Ovary (tissue), 9 donors: ENCODE data around the gene ZNF311. TPM values are rescaled to one million over a fixed set of nuclear protein-coding genes. Genes with fewer than 3 reads are reported as not detected.

Experiments used
- DNase-seq, 5 donors: peaks; one replicate each; pipeline ENCODE4 v3.0.0-alpha.2; 2019 to 2020
- H3K27ac ChIP-seq, 2 donors: fragments of 200-600 bp; one replicate each; pipeline versions ENCODE4 v1.5.1 to v1.8.0; 2019 to 2022
- H3K27me3 ChIP-seq: fragments of 200-600 bp; one replicate; pipeline ENCODE4 v1.8.0; 2022
- H3K36me3 ChIP-seq: fragments of 200-600 bp; sonication (generic); one replicate; pipeline ENCODE4 v1.5.1; 2019
- H3K4me1 ChIP-seq: one replicate; pipeline ENCODE4 v1.8.1; 2013; ENCODE audit warnings: mild to moderate bottlenecking, moderate library complexity; ENCODE audit not compliant: insufficient read depth
- H3K4me3 ChIP-seq: fragments of 200-600 bp; sonication (generic); one replicate; pipeline ENCODE4 v1.5.1; 2017
- H3K9me3 ChIP-seq, 2 donors: fragments of 200-600 bp in 1 of 2; sonication (generic) in 1 of 2; one replicate each; pipeline versions ENCODE4 v1.5.1 to v1.8.1; 2013 to 2019; ENCODE audit warnings: mild to moderate bottlenecking in 1 of 2, moderate library complexity in 1 of 2
- CTCF ChIP-seq, 3 donors: fragments of 450-650 bp in 2 of 3; fragments of 200-600 bp in 1 of 3; IDR thresholded peaks; one replicate each; pipeline versions ENCODE4 v1.5.1 to v1.8.0; 2016 to 2022; ENCODE audit warnings: antibody characterized with exemption in 3 of 3, mild to moderate bottlenecking in 1 of 3
- EP300 ChIP-seq: sonication (generic); formaldehyde crosslinking; IDR thresholded peaks from one replicate; pipeline ENCODE4 v1.6.1; 2017; ENCODE audit warnings: antibody characterized with exemption
- POLR2A ChIP-seq: fragments of 450-650 bp; IDR thresholded peaks from one replicate; pipeline ENCODE4 v1.6.1; 2017; ENCODE audit warnings: antibody characterized with exemption, mild to moderate bottlenecking, moderate library complexity
- WGBS, 3 donors: extraction: QIAGEN DNeasy Blood & Tissue Kit in 1 of 3; methylation state at CpG; one replicate each; pipeline versions ENCODE4 v1.1.5 to v1.1.7; 2013 to 2017; 5-methylcytosine and 5-hydroxymethylcytosine counted together
- intact Hi-C, 4 donors: fragments of 100-400 bp; cut with DNase I; formaldehyde crosslinking; loops; one replicate each; pipeline versions ENCODE4 v1.11.0 to v1.15.1; 2022 to 2023
- polyA plus RNA-seq, 2 donors: library from polyadenylated mRNA; stranded (reverse); fragments of 200-250 nt in 1 of 2; fragments of 350-450 nt in 1 of 2; fragmentation: Illumina TruSeq in 1 of 2; extraction: RNeasy Lipid Tissue Mini Kit (QIAGEN cat#74804) in 1 of 2; gene quantifications; one replicate each; pipeline ENCODE4 v1.2.3, GENCODE V29; 2013 to 2014
- total RNA-seq, 7 donors: library from RNA; depleted of rRNA in 2 of 7; stranded (reverse); fragments of >200 nt in 2 of 7; fragmentation: NEBNext Ultra II Directional in 3 of 7; extraction: Animal tissue kit (Norgen Biotek cat#: 25700) in 3 of 7; gene quantifications; one replicate each; pipeline versions ENCODE4 v1.1.0 to v1.2.4, GENCODE V29; 2016 to 2023
- donor health status: DM: no; HTN: no; CAD: no; lungs with moderate emphysema.
- donor health status: DM: no; HTN: no; CAD: no.
- donor health status: Bipolar disorder and iron deficiency.
- donor health status: DM: yes; HTN: yes; CAD: no.
- donor health status: DM: no; HTN: no; CAD: no.
- donor health status: DM: yes; HTN: yes; CAD: no.

Gene ZNF311
- total and polyA plus RNA-seq, 9 donors, result 0.34 to 3.3 (median 1.4) TPM

- H3K27ac ChIP-seq, result peak overlapping the region in 1 of 2 donors; percentile 71
These were observed 23.7 kb downstream of the ZNF311 start for GRCh38 chr6:28981431-28981832.

GRCh38 chr6:28980852-28981430, 24.2 kb downstream of the ZNF311 start:
- DNase-seq, result peak; percentile 62 to 74 (median 70)

More at GRCh38 chr6:28981431-28981832, 23.7 kb downstream of the ZNF311 start:
- intact Hi-C loops, result loop anchor here (2.0 to 10.0 kb wide), 4 partner anchors 37 to 87 kb away; no protein-coding TSS in a partner anchor
- H3K36me3 ChIP-seq, result no peaks in the 10 kb centered on the region
- DNase-seq, result peak; percentile 56 to 81 (median 79)
- H3K4me3 ChIP-seq, result peak overlapping the region; percentile 69
- peaks cover 3% of the 10 kb centered on the region for H3K4me1 ChIP-seq
- TF ChIP-seq POLR2A (no peak), CTCF (IDR thresholded peaks at IDR 0.05) (no peak), EP300 (no peak)
- no peaks in the 10 kb centered on the region for H3K9me3 ChIP-seq
- no peaks in the 10 kb centered on the region for H3K27me3 ChIP-seq
- 0% methylated on average over 13 of the region's 13 CpGs for WGBS, 3 donors

DNA sequence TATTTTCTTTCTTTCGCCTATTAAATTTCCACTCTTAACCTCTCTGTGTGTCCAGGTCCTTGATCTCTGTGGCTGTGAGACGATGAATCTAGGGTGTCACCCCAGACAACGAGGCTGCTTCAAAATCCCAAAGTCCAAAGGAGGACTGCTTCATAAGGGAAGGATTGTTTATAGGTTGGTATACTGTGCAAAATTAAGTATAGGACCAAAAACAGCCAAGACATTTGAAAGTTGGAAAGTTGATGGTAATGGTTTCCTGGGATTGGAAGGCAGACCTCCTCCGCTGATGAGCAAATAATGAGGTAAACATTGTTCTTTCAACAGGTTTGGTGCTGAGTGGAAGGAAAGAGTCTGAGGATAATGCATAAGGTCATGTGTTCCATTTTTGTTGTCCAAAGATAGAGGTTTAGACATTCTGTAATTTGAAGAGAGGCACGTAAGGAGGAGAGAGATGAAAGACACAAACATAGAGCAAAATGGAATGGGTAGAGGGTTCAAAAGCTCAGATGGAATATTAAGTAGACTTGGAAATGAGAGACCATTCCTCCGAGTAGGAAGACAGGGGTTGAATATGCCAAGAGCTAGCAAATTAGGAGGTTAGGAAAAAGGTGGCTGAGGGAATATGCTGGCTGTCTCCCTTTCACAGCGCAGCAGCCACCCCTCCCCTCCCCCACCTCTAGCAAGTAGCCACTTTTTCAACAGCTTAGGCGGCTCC, 24.8 kb downstream of the ZNF311 start:
- whole genome bisulfite sequencing, 3 donors, result 37 to 42% (median 40%) methylated on average over 8 of the region's 8 CpGs
- Histone ChIP-seq H3K4me1 (peaks cover 3% of the 10 kb centered on the region), H3K36me3 (no peaks in the 10 kb centered on the region), H3K27me3 (no peaks in the 10 kb centered on the region), H3K27ac (peak overlapping the region in 1 of 2 donors; percentile 71), H3K9me3 (no peaks in the 10 kb centered on the region), H3K4me3 (peak overlapping the region; percentile 69)
- intact Hi-C loops, result loop anchor here (2.0 to 10.0 kb wide), 4 partner anchors 35 to 85 kb away; no protein-coding TSS in a partner anchor
- no peak for DNase-seq
- TF ChIP-seq CTCF (IDR thresholded peaks at IDR 0.05) (no peak), POLR2A (no peak), EP300 (no peak)

More at GRCh38 chr6:28980852-28981430, 24.2 kb downstream of the ZNF311 start:
- Histone ChIP-seq H3K36me3 (no peaks in the 10 kb centered on the region), H3K4me1 (peaks cover 3% of the 10 kb centered on the region), H3K4me3 (peak overlapping the region; percentile 69), H3K27me3 (no peaks in the 10 kb centered on the region), H3K27ac (peak overlapping the region in 1 of 2 donors; percentile 71), H3K9me3 (no peaks in the 10 kb centered on the region)
- 0 to 1% (median 0%) methylated on average over 16 of the region's 16 CpGs for WGBS, 3 donors
- TF ChIP-seq CTCF (IDR thresholded peaks at IDR 0.05) (peak in 2 of 3 donors; percentile 44 to 47), POLR2A (no peak)
- intact Hi-C loops, result loop anchor here (2.0 to 10.0 kb wide), 4 partner anchors 36 to 86 kb away; no protein-coding TSS in a partner anchor

GRCh38 chr6:28979679-28980078, 25.4 kb downstream of the ZNF311 start:
- no peak for DNase-seq
- H3K4me1 ChIP-seq, result peaks cover 3% of the 10 kb centered on the region
- TF ChIP-seq CTCF (IDR thresholded peaks at IDR 0.05) (no peak), EP300 (no peak), POLR2A (no peak)
- 62 to 74% (median 68%) methylated on average over 2 of the region's 2 CpGs for WGBS, 3 donors
- H3K27ac ChIP-seq, result no peak overlapping the region
- no peaks in the 10 kb centered on the region for H3K27me3 ChIP-seq
- no peaks in the 10 kb centered on the region for H3K9me3 ChIP-seq
- intact Hi-C loops, result loop anchor here (2.0 to 10.0 kb wide), 4 partner anchors 35 to 85 kb away; no protein-coding TSS in a partner anchor
- H3K36me3 ChIP-seq, result no peaks in the 10 kb centered on the region
- H3K4me3 ChIP-seq, result no peak overlapping the region
